B cell (primary cell): Measurements from ENCODE around the gene ZNF281.

ENCODE experiments used
- CTCF ChIP-seq: fragments of 200-600 bp; IDR thresholded peaks from one replicate; pipeline ENCODE4 v1.8.0; 2022; ENCODE audit warnings: antibody characterized with exemption, mild to moderate bottlenecking
- EZH2 ChIP-seq: IDR thresholded peaks from 2 replicates; pipeline ENCODE4 v1.6.1; 2012; ENCODE audit warnings: borderline replicate concordance, low read depth, mild to moderate bottlenecking, moderate library complexity, low read length; ENCODE audit not compliant: insufficient read depth, poor library complexity, severe bottlenecking

GRCh38 chr1:200386416-200386815 is 23.4 kb downstream of the ZNF281 start:
- TF ChIP-seq CTCF, result no peak
- no peak for TF ChIP-seq EZH2
